Left cardiac atrium (tissue), 4 donors: ENCODE measurements around the gene PRSS50. TPM values are rescaled to one million over a fixed set of nuclear protein-coding genes. Genes with fewer than 3 reads are reported as not detected.

Experiments
- ATAC-seq, 2 donors: fragments of 200-7000 bp; cut with Tn5 transposase; one replicate each; pipeline ENCODE4 v1.9.1; 2020; ENCODE audit warnings: mild to moderate bottlenecking in 2 of 2, moderate library complexity in 2 of 2
- DNase-seq: peaks from one replicate; pipeline ENCODE4 v3.0.0-alpha.2; 2020
- intact Hi-C, 2 donors: fragments of 100-400 bp; cut with DNase I; formaldehyde crosslinking; loops; one replicate each; pipeline versions ENCODE4 v1.14.1 to v1.15.1; 2022 to 2023
- total RNA-seq, 2 donors: library from RNA; stranded (reverse); fragmentation: NEBNext Ultra II Directional; extraction: Animal tissue kit (Norgen Biotek cat#: 25700); gene quantifications; one replicate each; pipeline ENCODE4 v1.2.1, GENCODE V29; 2021
- donor health status: DM: no; HTN: yes; CAD: no.
- donor health status: DM: no; HTN: yes; CAD: no; lungs with severe emphysema.
- donor health status: DM: yes; HTN: yes; CAD: no.
- donor health status: Dilated cardiomyopathy.

PRSS50 gene
- total RNA-seq, 2 donors from 2014 or later, result not detected

- peak; percentile 61 to 72 for ATAC-seq
- DNase-seq, result peak; percentile 53
These were observed 21.4 kb downstream of the PRSS50 start for GRCh38 chr3:46695962-46696894.

GRCh38 chr3:46695177-46695961 lies 22.3 kb downstream of the PRSS50 start:
- intact Hi-C loops, result no loop called here
- DNase-seq (peak; percentile 78), ATAC-seq (peak; percentile 14 to 54)

More at GRCh38 chr3:46695962-46696894, 21.4 kb downstream of the PRSS50 start:
- intact Hi-C loops, result no loop called here

- DNase-seq (no peak), ATAC-seq (no peak)
- intact Hi-C loops, result no loop called here
These were observed 23.1 kb downstream of the PRSS50 start for GRCh38 chr3:46694520-46694919.

GRCh38 chr3:46693892-46694226 lies 23.8 kb downstream of the PRSS50 start:
- DNase-seq (peak; percentile 52), ATAC-seq (peak; percentile 5 to 14)
- intact Hi-C loops, result no loop called here

GRCh38 chr3:46693038-46693891 lies 24.4 kb downstream of the PRSS50 start, which contains the start of gene ALS2CL:
ALS2CL (minus strand) TSS chr3:46693679; CDS start chr3:46689440, 4,239 bp downstream.
- intact Hi-C loops, result no loop called here
- DNase-seq (peak; percentile 63), ATAC-seq (peak; percentile 69 to 77)

- no peak for DNase-seq
- intact Hi-C loops, result no loop called here
- ATAC-seq, result no peak
These were observed 25.1 kb downstream of the PRSS50 start for GRCh38 chr3:46692566-46692990.

GRCh38 chr3:46690798-46691197 lies 26.9 kb downstream of the PRSS50 start:
- ATAC-seq (peak; percentile 23 to 44), DNase-seq (peak; percentile 73)
- intact Hi-C loops, result no loop called here

GRCh38 chr3:46685446-46685845 lies 32.2 kb downstream of the PRSS50 start:
- DNase-seq (no peak), ATAC-seq (no peak)
- intact Hi-C loops, result no loop called here

- ATAC-seq (no peak), DNase-seq (no peak)
- intact Hi-C loops, result no loop called here
These were observed 32.8 kb downstream of the PRSS50 start for GRCh38 chr3:46684891-46685290.

- DNase-seq, result no peak
- intact Hi-C loops, result no loop called here
- no peak for ATAC-seq
These were observed 34.7 kb downstream of the PRSS50 start for GRCh38 chr3:46682974-46683373.

GRCh38 chr3:46681856-46682540 lies 35.7 kb downstream of the PRSS50 start:
- ATAC-seq (no peak), DNase-seq (no peak)
- intact Hi-C loops, result no loop called here

- intact Hi-C loops, result no loop called here
- DNase-seq, result no peak
- no peak for ATAC-seq
These were observed 36.3 kb downstream of the PRSS50 start for GRCh38 chr3:46681387-46681786.

- ATAC-seq (peak in 1 of 2 donors; percentile 40), DNase-seq (no peak)
- intact Hi-C loops, result no loop called here
These were observed 37.3 kb downstream of the PRSS50 start for GRCh38 chr3:46680298-46680826.

GRCh38 chr3:46679681-46680080 lies 38.0 kb downstream of the PRSS50 start:
- no peak for DNase-seq
- no peak for ATAC-seq
- intact Hi-C loops, result no loop called here

- intact Hi-C loops, result no loop called here
- DNase-seq (no peak), ATAC-seq (no peak)
These were observed 39.4 kb downstream of the PRSS50 start for GRCh38 chr3:46678280-46678679.

GRCh38 chr3:46677411-46677726 lies 40.3 kb downstream of the PRSS50 start:
- ATAC-seq (peak; percentile 52 to 87), DNase-seq (peak; percentile 75)
- intact Hi-C loops, result no loop called here

GRCh38 chr3:46676601-46677410 lies 40.9 kb downstream of the PRSS50 start:
- ATAC-seq (no peak), DNase-seq (peak; percentile 20)
- intact Hi-C loops, result no loop called here
